Endothelial cell of umbilical vein (primary cell): ENCODE results near the gene CYB5R2. TPM values are rescaled to one million over a fixed set of nuclear protein-coding genes. Genes with fewer than 3 reads are reported as not detected.

Experiments
- BruUV-seq: library from RNA; stranded (reverse); fragments of 400-500 nt; replicated peaks from 2 replicates; lab custom pipeline; 2021; lab: Mats Ljungman, UMichigan
- CTCF ChIA-PET: fragments of 300-600, 350-600 bp; sonication (Branson Sonifier 250); formaldehyde crosslinking; loops from one replicate; lab custom pipeline; 2021; ENCODE audit warnings: antibody characterized with exemption, inconsistent platforms; lab: Charles Lee
- POLR2A ChIA-PET: fragments of 300-600, 350-600 bp; sonication (Branson Sonifier 250); formaldehyde crosslinking; loops from one replicate; lab custom pipeline; 2021; ENCODE audit warnings: antibody characterized with exemption, inconsistent platforms; lab: Charles Lee
- DNase-seq: peaks from one replicate; pipeline ENCODE4 v3.0.0-alpha.2; 2011; ENCODE audit warnings: low read depth, low spot score
- FAIRE-seq: peaks from 2 replicates; lab custom pipeline; 2011; peaks lifted over from hg19 to GRCh38; lab: Jason Lieb, UNC
- H2AFZ ChIP-seq: 2 replicates; pipeline ENCODE4 v1.6.0; 2012; ENCODE audit warnings: low read depth, low read length, control low read depth, inconsistent platforms
- H3K27ac ChIP-seq: 2 replicates; pipeline ENCODE4 v1.5.1; 2011; ENCODE audit warnings: low read depth, mild to moderate bottlenecking, control low read depth, low read length, moderate library complexity; ENCODE audit not compliant: insufficient read depth
- H3K27me3 ChIP-seq, 2 experiments: 2 replicates each; pipeline versions ENCODE4 v1.6.0 to v1.6.1; 2011; ENCODE audit warnings: low read length in 2 of 2, mixed read lengths in 1 of 2; ENCODE audit not compliant: control insufficient read depth in 2 of 2, insufficient read depth in 2 of 2
- H3K36me3 ChIP-seq, 2 experiments: 2 replicates in 1 of 2; 3 replicates in 1 of 2; pipeline ENCODE4 v1.5.1; 2011; ENCODE audit warnings: low read length in 2 of 2, mild to moderate bottlenecking in 1 of 2, moderate library complexity in 1 of 2; ENCODE audit not compliant: control insufficient read depth in 2 of 2, insufficient read depth in 2 of 2; ENCODE audit errors: extremely low read depth in 1 of 2
- H3K4me1 ChIP-seq: 3 replicates; pipeline ENCODE4 v1.5.1; 2011; ENCODE audit warnings: mild to moderate bottlenecking, low read length; ENCODE audit not compliant: control insufficient read depth, insufficient read depth; ENCODE audit errors: extremely low read depth
- H3K4me2 ChIP-seq: 2 replicates; pipeline ENCODE4 v1.6.1; 2011; ENCODE audit warnings: low read length, control low read depth, mixed read lengths; ENCODE audit not compliant: insufficient read depth
- H3K4me3 ChIP-seq, 3 experiments: fragments of 200-600 bp in 1 of 3; sonication (generic), shearing (Covaris generic) in 1 of 3; replicated peaks in 1 of 3; 2 replicates each; pipeline ENCODE4 v1.5.1; 2011 to 2016; ENCODE audit warnings: control low read depth in 3 of 3, low read length in 3 of 3, mild to moderate bottlenecking in 2 of 3, inconsistent platforms in 1 of 3, low read depth in 1 of 3, moderate library complexity in 1 of 3; ENCODE audit not compliant: insufficient read depth in 1 of 3
- H3K79me2 ChIP-seq: 2 replicates; pipeline ENCODE4 v1.6.0; 2012; ENCODE audit warnings: low read length, inconsistent platforms; ENCODE audit not compliant: control insufficient read depth, insufficient read depth
- H3K9ac ChIP-seq: replicated peaks from 2 replicates; pipeline ENCODE3; 2011; ENCODE audit warnings: low read length, control low read depth; ENCODE audit not compliant: insufficient read depth; ENCODE audit errors: extremely low read depth
- H3K9me1 ChIP-seq: replicated peaks from 3 replicates; pipeline ENCODE4 v1.6.0; 2011; ENCODE audit warnings: mild to moderate bottlenecking, low read length; ENCODE audit not compliant: control insufficient read depth, insufficient read depth; ENCODE audit errors: extremely low read depth
- H3K9me3 ChIP-seq: replicated peaks from 2 replicates; pipeline ENCODE4 v1.5.1; 2012; ENCODE audit warnings: low read length, inconsistent platforms; ENCODE audit not compliant: control insufficient read depth, insufficient read depth
- H4K20me1 ChIP-seq: replicated peaks from 2 replicates; pipeline ENCODE3; 2011; ENCODE audit warnings: mild to moderate bottlenecking, low read length; ENCODE audit not compliant: control insufficient read depth, insufficient read depth; ENCODE audit errors: extremely low read depth
- EZH2 ChIP-seq: IDR thresholded peaks from 2 replicates; pipeline ENCODE4 v1.6.1; 2012; ENCODE audit warnings: borderline replicate concordance, low read depth, mild to moderate bottlenecking, moderate library complexity, low read length, inconsistent platforms; ENCODE audit not compliant: severe bottlenecking
- FOS ChIP-seq: IDR thresholded peaks from 2 replicates; pipeline ENCODE4 v1.6.1; 2011; ENCODE audit warnings: mild to moderate bottlenecking, low read length, moderate library complexity, borderline replicate concordance; ENCODE audit not compliant: insufficient read depth
- GATA2 ChIP-seq: IDR thresholded peaks from 2 replicates; pipeline ENCODE4 v1.7.0; 2011; ENCODE audit warnings: low read depth, mild to moderate bottlenecking, moderate library complexity, mixed read lengths, low read length; ENCODE audit not compliant: insufficient read length, insufficient read depth
- JUN ChIP-seq: IDR thresholded peaks from 2 replicates; pipeline ENCODE4 v1.6.1; 2011; ENCODE audit warnings: borderline replicate concordance, low read depth; ENCODE audit not compliant: insufficient read length, insufficient read depth
- MYC ChIP-seq: IDR thresholded peaks from one replicate; pipeline ENCODE4 v1.6.1; 2011; ENCODE audit warnings: mild to moderate bottlenecking, low read depth, low read length
- POLR2A ChIP-seq: IDR thresholded peaks from 2 replicates; pipeline ENCODE4 v1.6.1; 2012; ENCODE audit warnings: low read depth, mild to moderate bottlenecking, control low read depth, low read length
- POLR2AphosphoS5 ChIP-seq: IDR thresholded peaks from 2 replicates; pipeline ENCODE4 v1.6.1; 2012; ENCODE audit warnings: low read depth, mild to moderate bottlenecking, control low read depth, low read length, moderate library complexity; ENCODE audit not compliant: insufficient read depth
- dilution Hi-C: fragments of 300-500 bp; cut with MboI; formaldehyde crosslinking; loops from one replicate; pipeline ENCODE4 v1.15.0; 2019; ENCODE audit warnings: low sequenced_read_pairs; ENCODE audit not compliant: extremely low pct_ligation_motif_present
- intact Hi-C: fragments of 100-400 bp; cut with micrococcal nuclease; formaldehyde crosslinking; loops from one replicate; pipeline ENCODE4 v1.10.0; 2022
- polyA plus RNA-seq, 4 experiments: library from polyadenylated mRNA; depleted of rRNA in 3 of 4; stranded (reverse) in 3 of 4; unstranded in 1 of 4; fragments of >200 nt; gene quantifications; 2 replicates each; pipeline versions ENCODE4 v1.2.1 to v1.2.3, GENCODE V29; 2011 to 2012; ENCODE audit warnings: missing spikeins in 1 of 4
- total RNA-seq: library from RNA; stranded (reverse); gene quantifications from 2 replicates; pipeline ENCODE4 v1.2.3, GENCODE V29; 2021
- TF ChIP-seq, protein P1 (sequence below): IDR thresholded peaks from 2 replicates; pipeline ENCODE4 v1.6.1; 2011; ENCODE audit not compliant: insufficient read depth, insufficient read length
- TF ChIP-seq, protein P2 (sequence below), 2 donors: IDR thresholded peaks; 1 replicate in 1 of 2; 2 replicates in 1 of 2; pipeline ENCODE4 v1.5.1; 2011; ENCODE audit warnings: low read length in 2 of 2, mild to moderate bottlenecking in 2 of 2, moderate library complexity in 2 of 2, control low read depth in 1 of 2, inconsistent platforms in 1 of 2, low read depth in 1 of 2; ENCODE audit not compliant: insufficient read depth in 1 of 2; ENCODE audit errors: extremely low read depth in 1 of 2

Gene CYB5R2
- total and polyA plus RNA-seq, 2 donors (not counting 3 experiments of a cell fraction or from before 2014, with no cell fraction given): 4.8 to 5.0 TPM

DNA sequence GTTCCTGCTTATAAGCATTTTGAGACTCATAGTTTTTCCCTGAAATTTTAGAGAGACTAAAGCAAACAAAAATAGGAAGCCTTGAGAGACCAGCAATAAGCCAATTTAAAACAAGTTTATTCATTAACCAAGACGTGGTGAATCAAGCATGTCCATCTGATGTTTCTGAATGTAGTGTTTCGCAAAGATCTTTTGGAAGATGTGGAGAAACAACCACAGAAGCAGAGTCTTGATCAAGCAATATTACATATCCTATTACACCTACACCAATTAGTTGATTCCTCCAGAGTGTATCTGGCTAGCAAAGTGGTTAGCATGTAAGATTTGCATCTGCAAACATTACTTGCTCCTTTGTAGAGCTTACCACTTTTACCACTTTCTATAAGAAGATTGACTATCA lies 33.1 kb upstream of the CYB5R2 start, which contains the start of gene OVCH2:
Gene OVCH2, minus strand, starts transcription at position 101 of the 400 bp plus-strand sequence. Its CDS starts 83 bp downstream, at position 18.
- Histone ChIP-seq H3K4me3 (no peak within 1 kb of the TSS), H3K27me3 (peaks cover 0 to 3% of the 10 kb centered on the region in 2 experiments), H4K20me1 (no peaks in the 10 kb centered on the region), H3K4me2 (no peak within 1 kb of the TSS), H3K9me1 (no peaks in the 10 kb centered on the region), H3K27ac (no peak within 1 kb of the TSS), H2AFZ (no peak within 1 kb of the TSS), H3K79me2 (no peaks in the 10 kb centered on the region), H3K9me3 (no peaks in the 10 kb centered on the region), H3K9ac (no peak within 1 kb of the TSS), H3K36me3 (no peaks in the 10 kb centered on the region), H3K4me1 (no peaks in the 10 kb centered on the region)
- dilution Hi-C loops (no loop called here), intact Hi-C loops (no loop called here)
- TF ChIP-seq POLR2AphosphoS5 (no peak), MYC (no peak), JUN (no peak)
- TF ChIP-seq, protein P1, sequence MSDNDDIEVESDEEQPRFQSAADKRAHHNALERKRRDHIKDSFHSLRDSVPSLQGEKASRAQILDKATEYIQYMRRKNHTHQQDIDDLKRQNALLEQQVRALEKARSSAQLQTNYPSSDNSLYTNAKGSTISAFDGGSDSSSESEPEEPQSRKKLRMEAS: no peak
- BruUV-seq: no TSS peak
- DNase-seq (no peak), FAIRE-seq (peak; percentile 21)
- ChIA-PET CTCF (interaction anchor here (1.9 kb wide), 1 partner anchor 12 kb away, joined by 5 read pairs; no protein-coding TSS in a partner anchor), POLR2A (no interaction called here)

DNA sequence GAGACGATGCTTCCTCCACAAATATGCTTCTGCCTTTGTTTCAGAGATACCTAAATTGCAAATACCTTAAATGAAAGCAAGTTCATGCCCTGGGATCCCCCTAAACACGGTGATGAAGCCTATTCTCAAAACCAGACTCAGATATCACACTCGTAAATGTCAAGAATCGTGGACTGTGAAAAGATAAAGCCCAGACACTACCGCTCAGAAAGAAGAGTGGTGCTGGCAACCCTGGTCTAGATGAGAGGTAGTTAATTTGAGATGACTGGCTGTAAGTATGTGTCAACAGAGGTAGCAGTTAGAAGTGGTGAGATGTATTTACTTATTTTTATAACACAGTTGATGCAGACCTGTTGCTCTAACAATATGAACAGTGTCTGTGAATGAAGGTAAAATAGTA lies 30.4 kb upstream of the CYB5R2 start:
- dilution Hi-C loops: no loop called here
- no peak for FAIRE-seq

More for the DNA sequence above, 30.4 kb upstream of the CYB5R2 start:
- Histone ChIP-seq H4K20me1 (no peaks in the 10 kb centered on the region), H3K9ac (no peak overlapping the region), H2AFZ (no peak overlapping the region), H3K36me3 (no peaks in the 10 kb centered on the region), H3K4me2 (no peak overlapping the region), H3K27ac (no peak overlapping the region), H3K9me1 (no peaks in the 10 kb centered on the region), H3K4me3 (no peak overlapping the region), H3K27me3 (peaks cover 0 to 3% of the 10 kb centered on the region in 2 experiments), H3K4me1 (no peaks in the 10 kb centered on the region), H3K79me2 (no peaks in the 10 kb centered on the region), H3K9me3 (no peaks in the 10 kb centered on the region)
- CTCF ChIA-PET: no interaction called here
- POLR2A ChIA-PET: no interaction called here
- intact Hi-C loops: no loop called here
- no TSS peak for BruUV-seq
- DNase-seq: no peak
- TF ChIP-seq, protein P1: no peak
- TF ChIP-seq, protein P2, sequence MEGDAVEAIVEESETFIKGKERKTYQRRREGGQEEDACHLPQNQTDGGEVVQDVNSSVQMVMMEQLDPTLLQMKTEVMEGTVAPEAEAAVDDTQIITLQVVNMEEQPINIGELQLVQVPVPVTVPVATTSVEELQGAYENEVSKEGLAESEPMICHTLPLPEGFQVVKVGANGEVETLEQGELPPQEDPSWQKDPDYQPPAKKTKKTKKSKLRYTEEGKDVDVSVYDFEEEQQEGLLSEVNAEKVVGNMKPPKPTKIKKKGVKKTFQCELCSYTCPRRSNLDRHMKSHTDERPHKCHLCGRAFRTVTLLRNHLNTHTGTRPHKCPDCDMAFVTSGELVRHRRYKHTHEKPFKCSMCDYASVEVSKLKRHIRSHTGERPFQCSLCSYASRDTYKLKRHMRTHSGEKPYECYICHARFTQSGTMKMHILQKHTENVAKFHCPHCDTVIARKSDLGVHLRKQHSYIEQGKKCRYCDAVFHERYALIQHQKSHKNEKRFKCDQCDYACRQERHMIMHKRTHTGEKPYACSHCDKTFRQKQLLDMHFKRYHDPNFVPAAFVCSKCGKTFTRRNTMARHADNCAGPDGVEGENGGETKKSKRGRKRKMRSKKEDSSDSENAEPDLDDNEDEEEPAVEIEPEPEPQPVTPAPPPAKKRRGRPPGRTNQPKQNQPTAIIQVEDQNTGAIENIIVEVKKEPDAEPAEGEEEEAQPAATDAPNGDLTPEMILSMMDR (IDR thresholded peaks at IDR 0.05; ENCODE audit: extremely low read depth in 1 of 2, insufficient read depth in 1 of 2, low read depth in 1 of 2, low read length in 2 of 2): no peak
- TF ChIP-seq GATA2 (no peak), EZH2 (no peak), JUN (no peak), POLR2A (no peak), MYC (no peak), FOS (no peak), POLR2AphosphoS5 (no peak)
